Skeletal muscle cell (primary cell): ENCODE data around the gene EIF6.
A peak's percentile ranks its signal among the peaks of the same experiment; 100 is the strongest.

ENCODE experiments used
- DNase-seq: peaks from one replicate; pipeline ENCODE4 v3.0.0-alpha.2; 2010; ENCODE audit warnings: low read depth
- H3K4me3 ChIP-seq: 2 replicates; pipeline ENCODE4 v1.5.1; 2011; ENCODE audit warnings: low read depth, mild to moderate bottlenecking, control low read depth, low read length, moderate library complexity

Gene EIF6

DNA sequence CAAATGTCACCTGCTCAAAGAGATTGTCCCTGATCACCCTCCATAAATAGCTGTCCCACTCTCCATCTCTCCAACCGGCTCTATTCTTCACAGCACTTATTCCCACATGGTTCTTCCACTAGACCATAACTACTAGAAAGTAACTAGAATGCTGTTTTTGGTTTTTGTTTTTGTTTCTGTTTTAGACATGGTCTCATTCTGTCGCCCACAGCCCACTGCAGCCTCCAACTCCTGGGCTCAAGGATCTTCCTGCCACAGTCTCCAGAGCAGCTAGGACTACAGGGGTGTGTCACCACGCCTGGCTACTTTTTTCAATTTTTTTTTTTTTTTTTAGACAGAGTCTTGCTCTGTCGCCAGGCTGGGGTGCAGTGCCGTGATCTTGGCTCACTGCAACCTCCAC is 45.8 kb downstream of the EIF6 start:
- H3K4me3 ChIP-seq: no peak overlapping the region
- no peak for DNase-seq

DNA sequence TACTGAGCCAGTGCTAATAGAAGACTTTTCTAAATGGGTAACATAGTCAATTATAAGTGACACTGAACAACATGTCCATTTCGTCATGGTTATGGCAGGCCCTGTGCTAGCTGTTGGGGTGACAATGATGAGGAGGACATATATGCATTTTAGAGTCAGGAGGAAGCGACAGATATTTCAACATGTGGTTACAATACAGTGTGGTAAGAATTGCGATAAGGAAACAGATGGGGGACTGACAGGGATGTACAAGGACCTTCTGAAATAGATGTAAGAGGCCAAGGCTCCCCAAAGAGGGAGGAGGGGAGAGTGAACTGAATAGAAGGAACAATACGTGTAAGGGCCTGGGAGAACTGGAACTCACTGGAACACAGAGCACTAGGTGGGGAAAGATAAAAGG is 46.4 kb downstream of the EIF6 start:
- no peak overlapping the region for H3K4me3 ChIP-seq
- no peak for DNase-seq

DNA sequence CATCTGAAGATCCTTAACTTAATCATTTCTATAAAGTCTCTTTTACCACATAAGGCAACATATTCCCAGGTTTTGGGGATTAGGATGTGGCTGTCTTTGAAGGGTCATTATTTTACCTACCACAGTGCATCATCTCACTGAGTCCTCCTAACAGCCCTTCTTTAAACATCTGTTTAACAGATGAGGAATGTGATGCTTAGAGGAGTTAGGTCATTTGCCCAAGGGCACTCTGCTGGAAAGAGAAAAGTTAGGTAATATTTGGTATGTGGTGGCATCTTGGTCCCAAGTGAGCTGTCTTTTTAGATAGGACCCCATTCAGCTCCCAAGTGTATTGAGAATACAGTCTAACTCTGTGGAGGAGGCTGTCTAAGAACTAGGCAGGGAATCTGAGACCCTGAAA is 47.1 kb downstream of the EIF6 start:
- no peak for DNase-seq
- no peak overlapping the region for H3K4me3 ChIP-seq

DNA sequence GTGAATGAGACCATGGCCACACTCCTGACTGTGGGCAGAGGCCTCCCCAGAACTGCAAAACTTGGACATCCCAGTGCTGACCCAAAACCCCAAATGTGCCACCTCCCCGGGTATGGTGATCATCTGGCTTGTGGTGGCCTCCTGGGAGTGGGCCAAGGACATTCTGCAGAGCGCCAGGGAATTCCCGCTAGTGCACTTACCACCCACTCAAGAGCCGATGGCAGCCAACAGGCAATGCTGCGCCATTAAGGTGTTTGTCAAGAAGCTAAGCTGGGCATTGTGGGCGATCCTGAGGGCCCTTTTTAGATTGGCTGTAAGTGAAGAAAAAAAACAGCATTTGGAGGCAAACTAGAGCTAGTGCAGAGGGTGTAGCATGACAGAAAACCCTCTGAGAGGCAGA is 48.7 kb downstream of the EIF6 start:
- no peak overlapping the region for H3K4me3 ChIP-seq
- no peak for DNase-seq

DNA sequence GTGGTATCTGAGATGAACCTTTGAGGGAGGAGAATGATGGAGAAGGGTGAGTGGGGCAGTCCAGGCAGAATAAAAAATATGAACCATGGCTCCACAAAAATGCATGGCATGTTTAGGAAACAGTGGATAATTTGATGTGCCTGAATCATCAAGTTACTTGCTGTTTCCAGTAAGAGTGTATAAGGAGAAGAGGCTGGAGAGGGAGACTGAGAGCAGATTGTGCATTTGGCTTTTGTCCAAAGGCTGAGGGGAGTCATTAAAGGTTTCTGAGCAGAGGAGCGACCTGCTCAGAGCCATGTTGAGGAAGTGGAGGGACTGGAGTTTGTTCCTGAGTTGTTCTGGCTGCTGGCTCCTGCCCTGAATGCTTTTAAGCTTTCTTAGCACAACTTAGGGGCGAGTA is 52.0 kb downstream of the EIF6 start:
- DNase-seq: peak; percentile 23

More for the DNA sequence above, 52.0 kb downstream of the EIF6 start:
- H3K4me3 ChIP-seq: no peak overlapping the region
